ENCODE measurements around the gene KCNB1. TPM values are rescaled to one million over a fixed set of nuclear protein-coding genes. Genes with fewer than 3 reads are reported as not detected.

The KCNB1 gene
- total RNA-seq, 1 donor from 2014 or later, result 1.3 TPM

DNA sequence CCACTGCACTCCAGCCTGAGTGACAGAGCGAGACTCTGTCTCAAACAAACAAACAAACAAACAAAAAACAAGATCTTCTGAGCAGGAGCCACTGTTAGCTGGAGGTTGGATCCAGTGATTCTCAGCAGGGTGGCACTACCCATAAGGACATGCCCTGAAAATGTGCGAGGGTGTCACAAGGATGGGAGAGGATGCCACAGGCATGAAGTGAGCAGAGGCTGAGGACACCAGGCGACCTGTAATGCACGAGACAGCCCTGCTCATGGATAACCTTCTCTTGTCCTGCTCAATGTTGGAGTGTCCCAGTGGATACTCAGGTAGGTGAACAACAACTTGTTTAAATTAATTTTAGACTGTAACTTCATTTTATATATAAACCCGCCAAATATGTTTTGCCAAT lies 76.8 kb downstream of the KCNB1 start:
- peaks cover 1% of the 10 kb centered on the region for H3K27me3 Mint-ChIP-seq (ENCODE audit: low read depth)
- H3K9me3 Mint-ChIP-seq (ENCODE audit: low read depth), result no peaks in the 10 kb centered on the region
- no peak for DNase-seq (ENCODE audit: low spot score)
- peaks cover 24% of the 10 kb centered on the region for H3K4me1 Mint-ChIP-seq (ENCODE audit: low read depth)
- no peaks in the 10 kb centered on the region for H3K36me3 Mint-ChIP-seq (ENCODE audit: low read depth)
- TF ChIP-seq CTCF (IDR thresholded peaks at IDR 0.05), result no peak
- H3K27ac Mint-ChIP-seq (ENCODE audit: unreplicated experiment), result no peak overlapping the region
- no peak overlapping the region for H3K4me3 Mint-ChIP-seq (ENCODE audit: unreplicated experiment)

GRCh38 chr20:49405062-49405683 lies 77.3 kb downstream of the KCNB1 start:
- Mint-ChIP-seq H3K4me1 (ENCODE audit: low read depth) (peaks cover 24% of the 10 kb centered on the region), H3K9me3 (ENCODE audit: low read depth) (no peaks in the 10 kb centered on the region), H3K36me3 (ENCODE audit: low read depth) (no peaks in the 10 kb centered on the region), H3K27ac (ENCODE audit: unreplicated experiment) (no peak overlapping the region), H3K27me3 (ENCODE audit: low read depth) (peaks cover 1% of the 10 kb centered on the region), H3K4me3 (ENCODE audit: unreplicated experiment) (no peak overlapping the region)
- no peak for TF ChIP-seq CTCF (IDR thresholded peaks at IDR 0.05)
- no peak for DNase-seq (ENCODE audit: low spot score)

DNA sequence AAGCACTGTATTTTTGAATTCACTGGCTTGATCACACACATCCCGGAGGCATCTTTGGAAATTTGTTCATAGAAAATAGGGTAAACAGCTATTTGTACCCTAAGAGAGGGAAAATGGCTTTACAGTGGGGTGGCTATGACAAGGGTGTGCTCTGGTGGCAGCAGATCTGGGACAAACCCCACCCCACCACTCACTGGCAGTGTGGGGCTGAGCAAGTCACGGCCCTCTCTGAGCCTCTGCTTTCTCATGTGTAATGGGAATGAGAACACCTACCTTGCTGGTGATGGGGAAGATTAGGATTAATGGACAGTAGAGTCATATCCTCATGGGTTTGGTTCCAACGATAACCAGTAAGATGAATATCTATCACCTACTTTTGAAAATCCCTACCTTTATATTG lies 78.0 kb downstream of the KCNB1 start:
- no peaks in the 10 kb centered on the region for H3K36me3 Mint-ChIP-seq (ENCODE audit: low read depth)
- H3K27me3 Mint-ChIP-seq (ENCODE audit: low read depth), result peaks cover 1% of the 10 kb centered on the region
- peaks cover 22% of the 10 kb centered on the region for H3K4me1 Mint-ChIP-seq (ENCODE audit: low read depth)
- no peak for DNase-seq (ENCODE audit: low spot score)
- no peaks in the 10 kb centered on the region for H3K9me3 Mint-ChIP-seq (ENCODE audit: low read depth)
- no peak overlapping the region for H3K4me3 Mint-ChIP-seq (ENCODE audit: unreplicated experiment)
- no peak for TF ChIP-seq CTCF (IDR thresholded peaks at IDR 0.05)
- no peak overlapping the region for H3K27ac Mint-ChIP-seq (ENCODE audit: unreplicated experiment)

GRCh38 chr20:49403911-49404310 lies 78.6 kb downstream of the KCNB1 start:
- no peak for DNase-seq (ENCODE audit: low spot score)
- Mint-ChIP-seq H3K27me3 (ENCODE audit: low read depth) (peaks cover 1% of the 10 kb centered on the region), H3K4me3 (ENCODE audit: unreplicated experiment) (no peak overlapping the region), H3K4me1 (ENCODE audit: low read depth) (peaks cover 19% of the 10 kb centered on the region), H3K36me3 (ENCODE audit: low read depth) (no peaks in the 10 kb centered on the region), H3K27ac (ENCODE audit: unreplicated experiment) (no peak overlapping the region), H3K9me3 (ENCODE audit: low read depth) (no peaks in the 10 kb centered on the region)
- TF ChIP-seq CTCF (IDR thresholded peaks at IDR 0.05), result no peak

GRCh38 chr20:49403012-49403411 lies 79.5 kb downstream of the KCNB1 start:
- H3K27ac Mint-ChIP-seq (ENCODE audit: unreplicated experiment), result no peak overlapping the region
- H3K4me3 Mint-ChIP-seq (ENCODE audit: unreplicated experiment), result no peak overlapping the region
- DNase-seq (ENCODE audit: low spot score), result no peak
- H3K27me3 Mint-ChIP-seq (ENCODE audit: low read depth), result peaks cover 1% of the 10 kb centered on the region
- H3K36me3 Mint-ChIP-seq (ENCODE audit: low read depth), result no peaks in the 10 kb centered on the region
- peaks cover 19% of the 10 kb centered on the region for H3K4me1 Mint-ChIP-seq (ENCODE audit: low read depth)
- no peak for TF ChIP-seq CTCF (IDR thresholded peaks at IDR 0.05)
- H3K9me3 Mint-ChIP-seq (ENCODE audit: low read depth), result no peaks in the 10 kb centered on the region

All from chondrocyte (in vitro differentiated cells).